ENCODE data around the gene FJX1.

FJX1 gene

GRCh38 chr11:35655856-35656255 is 37.6 kb downstream of the FJX1 start:
- TF ChIP-seq ZFX (IDR thresholded peaks at IDR 0.05; ENCODE audit: borderline replicate concordance) (no peak), CTCF (IDR thresholded peaks at IDR 0.05) (no peak)
- no peak overlapping the region for H3K27ac ChIP-seq

- no peak overlapping the region for H3K27ac ChIP-seq
- TF ChIP-seq ZFX (IDR thresholded peaks at IDR 0.05; ENCODE audit: borderline replicate concordance), result no peak
- TF ChIP-seq CTCF (IDR thresholded peaks at IDR 0.05), result no peak
These were observed 40.0 kb downstream of the FJX1 start for GRCh38 chr11:35658020-35658948.

- TF ChIP-seq CTCF (IDR thresholded peaks at IDR 0.05) (no peak), ZFX (IDR thresholded peaks at IDR 0.05; ENCODE audit: borderline replicate concordance) (no peak)
These were observed 43.3 kb downstream of the FJX1 start for GRCh38 chr11:35661534-35661933.

GRCh38 chr11:35662061-35662648 is 43.9 kb downstream of the FJX1 start:
- peak overlapping the region; percentile 75 for H3K27ac ChIP-seq
- TF ChIP-seq ZFX (IDR thresholded peaks at IDR 0.05; ENCODE audit: borderline replicate concordance), result no peak
- TF ChIP-seq CTCF (IDR thresholded peaks at IDR 0.05), result no peak

More at GRCh38 chr11:35661534-35661933, 43.3 kb downstream of the FJX1 start:
- H3K27ac ChIP-seq, result no peak overlapping the region

- H3K27ac ChIP-seq, result peak within 1 kb of the TSS; percentile 75
- TF ChIP-seq CTCF (IDR thresholded peaks at IDR 0.05) (no peak), ZFX (IDR thresholded peaks at IDR 0.05; ENCODE audit: borderline replicate concordance) (no peak)
These were observed 44.6 kb downstream of the FJX1 start, which contains the start of gene TRIM44 for GRCh38 chr11:35662649-35663407. Gene TRIM44, plus strand, starts transcription at chr11:35662775. Its CDS starts 337 bp downstream, at chr11:35663112.

- TF ChIP-seq ZFX (IDR thresholded peaks at IDR 0.05; ENCODE audit: borderline replicate concordance) (no peak), CTCF (IDR thresholded peaks at IDR 0.05) (no peak)
- H3K27ac ChIP-seq, result peak overlapping the region; percentile 75
These were observed 45.1 kb downstream of the FJX1 start for GRCh38 chr11:35663408-35663702.
